Astrocyte of the cerebellum (primary cell): ENCODE measurements around the gene PLD5.

ENCODE experiments used
- DNase-seq: peaks from one replicate; pipeline ENCODE4 v3.0.0-alpha.2; 2011; ENCODE audit warnings: low read depth
- H3K4me3 ChIP-seq: 2 replicates; pipeline ENCODE4 v1.5.1; 2011; ENCODE audit warnings: mild to moderate bottlenecking, low read depth, low read length, moderate library complexity
- CTCF ChIP-seq: IDR thresholded peaks from 2 replicates; pipeline ENCODE4 v1.5.1; 2012; ENCODE audit warnings: low read length, low read depth, moderate library complexity, mild to moderate bottlenecking; ENCODE audit errors: missing control alignments
- in situ Hi-C: cut with HindIII; loops from 2 replicates; pipeline ENCODE4 v1.10.0; 2017; ENCODE audit warnings: low sequenced_read_pairs

The PLD5 gene

GRCh38 chr1:242454262-242455051 lies 70.0 kb downstream of the PLD5 start:
- peak; percentile 24 for DNase-seq
- in situ Hi-C loops, result loop anchor here (25.0 kb wide), 1 partner anchor 883 kb away; no protein-coding TSS in a partner anchor
- no peak overlapping the region for H3K4me3 ChIP-seq
- peak; percentile 78 for TF ChIP-seq CTCF

GRCh38 chr1:242452573-242452972 lies 71.9 kb downstream of the PLD5 start:
- TF ChIP-seq CTCF, result no peak
- H3K4me3 ChIP-seq, result no peak overlapping the region
- no peak for DNase-seq
- in situ Hi-C loops, result loop anchor here (25.0 kb wide), 1 partner anchor 885 kb away; no protein-coding TSS in a partner anchor

- no peak for DNase-seq
- no peak for TF ChIP-seq CTCF
- in situ Hi-C loops, result loop anchor here (25.0 kb wide), 1 partner anchor 888 kb away; no protein-coding TSS in a partner anchor
- no peak overlapping the region for H3K4me3 ChIP-seq
These were observed 74.8 kb downstream of the PLD5 start for GRCh38 chr1:242449661-242450060.

GRCh38 chr1:242448910-242449645 lies 75.4 kb downstream of the PLD5 start:
- no peak overlapping the region for H3K4me3 ChIP-seq
- in situ Hi-C loops, result no loop called here
- DNase-seq, result no peak
- TF ChIP-seq CTCF, result no peak

GRCh38 chr1:242447689-242448088 lies 76.8 kb downstream of the PLD5 start:
- H3K4me3 ChIP-seq, result no peak overlapping the region
- DNase-seq, result no peak
- in situ Hi-C loops, result no loop called here
- no peak for TF ChIP-seq CTCF

- H3K4me3 ChIP-seq, result no peak overlapping the region
- no peak for DNase-seq
- no peak for TF ChIP-seq CTCF
- in situ Hi-C loops, result no loop called here
These were observed 83.7 kb downstream of the PLD5 start for GRCh38 chr1:242440757-242441156.
